H1 (cell line): ENCODE measurements around the gene C13orf42.

Source experiments
- ATF2 ChIP-seq: IDR thresholded peaks from 2 replicates; pipeline ENCODE4 v1.6.1; 2012; ENCODE audit warnings: low read length, inconsistent platforms
- BACH1 ChIP-seq: IDR thresholded peaks from 2 replicates; pipeline ENCODE4 v1.6.1; 2012; ENCODE audit warnings: low read length, improper control_type of control experiment
- CHD2 ChIP-seq: IDR thresholded peaks from 2 replicates; pipeline ENCODE4 v1.6.1; 2012; ENCODE audit warnings: low read length, improper control_type of control experiment
- EP300 ChIP-seq, 2 experiments: IDR thresholded peaks; 1 replicate in 1 of 2; 2 replicates in 1 of 2; pipeline ENCODE4 v1.6.1; 2011 to 2012; ENCODE audit warnings: low read depth in 2 of 2, low read length in 2 of 2, mild to moderate bottlenecking in 2 of 2, borderline replicate concordance in 1 of 2, inconsistent platforms in 1 of 2, moderate library complexity in 1 of 2
- GABPA ChIP-seq: IDR thresholded peaks from 2 replicates; pipeline ENCODE4 v1.6.1; 2011; ENCODE audit warnings: mild to moderate bottlenecking, low read length, moderate library complexity, borderline replicate concordance; ENCODE audit not compliant: insufficient read depth
- NRF1 ChIP-seq: IDR thresholded peaks from 2 replicates; pipeline ENCODE4 v1.6.1; 2011; ENCODE audit warnings: mild to moderate bottlenecking, low read depth, low read length, improper control_type of control experiment
- POLR2A ChIP-seq, 2 experiments: IDR thresholded peaks; 1 replicate in 1 of 2; 2 replicates in 1 of 2; pipeline ENCODE4 v1.6.1; 2011; ENCODE audit warnings: low read depth in 2 of 2, low read length in 2 of 2, mild to moderate bottlenecking in 2 of 2; ENCODE audit errors: control extremely low read depth in 1 of 2
- SIN3A ChIP-seq, 2 experiments: IDR thresholded peaks in 1 of 2; conservative IDR thresholded peaks in 1 of 2; 2 replicates each; pipeline ENCODE4 v1.6.1; 2011 to 2012; ENCODE audit warnings: low read length in 2 of 2, improper control_type of control experiment in 1 of 2, low read depth in 1 of 2, mild to moderate bottlenecking in 1 of 2
- SP4 ChIP-seq: IDR thresholded peaks from 2 replicates; pipeline ENCODE4 v1.6.1; 2012; ENCODE audit warnings: low read length, inconsistent platforms
- YY1 ChIP-seq: IDR thresholded peaks from 2 replicates; pipeline ENCODE4 v1.6.1; 2011; ENCODE audit warnings: low read depth, mild to moderate bottlenecking, low read length
- TF ChIP-seq, protein P1 (sequence below), 3 experiments: IDR thresholded peaks; 1 replicate in 2 of 3; 2 replicates in 1 of 3; pipeline versions ENCODE4 v1.5.1 to v1.6.1; 2011; ENCODE audit warnings: low read length in 3 of 3, mild to moderate bottlenecking in 3 of 3, inconsistent platforms in 2 of 3, low read depth in 1 of 3, moderate library complexity in 1 of 3; ENCODE audit not compliant: insufficient read depth in 1 of 3; ENCODE audit errors: control extremely low read depth in 1 of 3

DNA sequence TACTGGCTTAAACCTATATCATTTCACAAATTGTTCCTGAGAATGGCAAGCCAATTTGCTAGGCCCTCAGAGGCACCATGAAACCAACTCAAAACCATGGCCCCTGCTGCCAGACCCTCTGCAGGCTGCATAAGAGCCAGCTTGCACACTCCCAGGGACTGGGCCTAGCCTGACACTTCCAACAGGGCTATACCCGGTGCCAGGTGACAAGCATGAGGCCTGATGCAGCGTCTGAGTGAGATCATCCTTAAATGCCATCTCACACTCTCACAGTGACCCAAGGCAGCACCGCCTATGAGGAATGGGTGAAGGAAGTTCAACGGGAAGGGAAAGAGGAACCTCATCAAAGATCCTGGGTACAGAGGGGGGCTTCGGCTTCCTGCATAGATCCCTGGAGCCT, 65.6 kb downstream of the C13orf42 start:
- TF ChIP-seq GABPA, result no peak
- TF ChIP-seq EP300 (IDR thresholded peaks at IDR 0.05; ENCODE audit: borderline replicate concordance in 1 of 2, low read depth in 2 of 2, low read length in 2 of 2), result no peak
- TF ChIP-seq POLR2A (IDR thresholded peaks at IDR 0.05; ENCODE audit: control extremely low read depth in 1 of 2, low read depth in 2 of 2, low read length in 2 of 2), result no peak
- no peak for TF ChIP-seq NRF1
- TF ChIP-seq CHD2, result no peak
- no peak for TF ChIP-seq ATF2
- TF ChIP-seq, protein P1, sequence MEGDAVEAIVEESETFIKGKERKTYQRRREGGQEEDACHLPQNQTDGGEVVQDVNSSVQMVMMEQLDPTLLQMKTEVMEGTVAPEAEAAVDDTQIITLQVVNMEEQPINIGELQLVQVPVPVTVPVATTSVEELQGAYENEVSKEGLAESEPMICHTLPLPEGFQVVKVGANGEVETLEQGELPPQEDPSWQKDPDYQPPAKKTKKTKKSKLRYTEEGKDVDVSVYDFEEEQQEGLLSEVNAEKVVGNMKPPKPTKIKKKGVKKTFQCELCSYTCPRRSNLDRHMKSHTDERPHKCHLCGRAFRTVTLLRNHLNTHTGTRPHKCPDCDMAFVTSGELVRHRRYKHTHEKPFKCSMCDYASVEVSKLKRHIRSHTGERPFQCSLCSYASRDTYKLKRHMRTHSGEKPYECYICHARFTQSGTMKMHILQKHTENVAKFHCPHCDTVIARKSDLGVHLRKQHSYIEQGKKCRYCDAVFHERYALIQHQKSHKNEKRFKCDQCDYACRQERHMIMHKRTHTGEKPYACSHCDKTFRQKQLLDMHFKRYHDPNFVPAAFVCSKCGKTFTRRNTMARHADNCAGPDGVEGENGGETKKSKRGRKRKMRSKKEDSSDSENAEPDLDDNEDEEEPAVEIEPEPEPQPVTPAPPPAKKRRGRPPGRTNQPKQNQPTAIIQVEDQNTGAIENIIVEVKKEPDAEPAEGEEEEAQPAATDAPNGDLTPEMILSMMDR (IDR thresholded peaks at IDR 0.05; ENCODE audit: control extremely low read depth in 1 of 3, insufficient read depth in 1 of 3, low read depth in 1 of 3, low read length in 3 of 3), result no peak
- TF ChIP-seq YY1, result no peak
- TF ChIP-seq SP4, result no peak
- TF ChIP-seq SIN3A (conservative IDR thresholded peaks at IDR 0.05 in 1 of 2, IDR thresholded peaks at IDR 0.05 in 1 of 2; ENCODE audit: low read depth in 1 of 2, low read length in 2 of 2), result no peak
- TF ChIP-seq BACH1, result no peak
